Subcutaneous abdominal adipose tissue (tissue), 5 donors: ENCODE data around the gene ARL16.
A peak's percentile ranks its signal among the peaks of the same experiment; 100 is the strongest.

Source experiments
- H3K27ac ChIP-seq: one replicate; pipeline ENCODE4 v1.7.0; 2013; ENCODE audit warnings: low read depth, mild to moderate bottlenecking, inconsistent platforms, low read length, moderate library complexity
- H3K27me3 ChIP-seq, 5 donors: one replicate each; pipeline ENCODE4 v1.7.0; 2013; ENCODE audit warnings: low read length in 5 of 5, inconsistent platforms in 1 of 5; ENCODE audit not compliant: control insufficient read depth in 5 of 5, insufficient read depth in 4 of 5
- H3K36me3 ChIP-seq, 5 donors: one replicate each; pipeline ENCODE4 v1.7.0; 2013; ENCODE audit warnings: low read length in 5 of 5; ENCODE audit not compliant: control insufficient read depth in 5 of 5, insufficient read depth in 5 of 5
- H3K4me1 ChIP-seq, 5 donors: one replicate each; pipeline ENCODE4 v1.7.0; 2013; ENCODE audit warnings: low read length in 5 of 5, mild to moderate bottlenecking in 3 of 5, moderate library complexity in 1 of 5; ENCODE audit not compliant: control insufficient read depth in 5 of 5, insufficient read depth in 5 of 5
- H3K4me3 ChIP-seq, 5 donors: one replicate each; pipeline ENCODE4 v1.7.0; 2013; ENCODE audit warnings: low read length in 5 of 5, low read depth in 1 of 5
- H3K9ac ChIP-seq, 5 donors: one replicate each; pipeline ENCODE4 v1.7.0; 2013; ENCODE audit warnings: low read length in 5 of 5, mild to moderate bottlenecking in 4 of 5, moderate library complexity in 3 of 5
- H3K9me3 ChIP-seq, 5 donors: one replicate each; pipeline ENCODE4 v1.7.0; 2013; ENCODE audit warnings: low read length in 5 of 5; ENCODE audit not compliant: control insufficient read depth in 5 of 5
- donor health status: healthy.
- donor health status: healthy.
- donor health status: healthy.
- donor health status: healthy.
- donor health status: healthy.

ARL16 gene

DNA sequence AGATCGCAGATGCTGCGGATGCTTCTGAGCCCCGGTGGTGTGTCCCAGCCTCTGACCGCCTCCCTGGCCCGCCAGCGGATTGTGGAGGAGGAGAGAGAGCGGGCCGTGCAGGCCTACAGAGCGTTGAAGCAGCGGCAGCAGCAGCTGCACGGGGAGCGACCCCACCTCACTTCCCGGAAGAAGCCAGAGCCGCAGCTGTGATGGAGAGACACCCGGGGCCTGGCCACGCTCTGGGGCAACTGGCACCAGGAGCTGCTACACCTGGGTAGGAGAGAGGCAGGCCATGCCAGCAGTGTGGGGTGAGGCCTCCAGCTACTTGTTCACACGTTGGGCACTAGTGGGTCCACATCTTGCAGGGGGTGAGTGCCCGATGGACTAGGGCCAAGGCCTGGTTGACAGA, 11.1 kb downstream of the ARL16 start:
- Histone ChIP-seq H3K9me3 (no peaks in the 10 kb centered on the region), H3K27me3 (no peaks in the 10 kb centered on the region), H3K9ac (no peak overlapping the region), H3K36me3 (peaks cover 0 to 60% (median 46%) of the 10 kb centered on the region in 5 donors), H3K4me3 (no peak overlapping the region), H3K27ac (no peak overlapping the region), H3K4me1 (peaks cover 0 to 19% (median 12%) of the 10 kb centered on the region in 5 donors)

DNA sequence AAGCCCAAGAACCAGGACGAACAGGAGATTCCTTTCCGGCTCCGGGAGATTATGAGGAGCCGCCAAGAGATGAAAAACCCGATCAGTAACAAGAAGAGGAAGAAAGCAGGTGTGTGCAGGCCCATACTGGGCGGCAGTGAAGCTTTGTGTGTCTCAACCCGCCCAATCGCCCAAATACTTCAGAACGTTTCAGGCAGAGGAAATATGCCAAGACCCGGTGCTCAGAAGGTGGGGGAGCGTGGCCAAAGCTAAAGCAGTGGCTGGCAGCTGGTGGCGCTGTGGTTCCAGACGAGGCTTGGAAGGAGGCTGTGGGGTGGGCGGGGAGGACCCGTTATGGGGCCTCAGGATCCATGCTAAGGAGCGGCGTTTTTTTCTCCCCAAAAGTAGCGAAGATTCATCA, 15.8 kb downstream of the ARL16 start:
- Histone ChIP-seq H3K4me3 (peak overlapping the region in 1 of 5 donors; percentile 1), H3K27ac (no peak overlapping the region), H3K36me3 (peaks cover 0 to 46% (median 33%) of the 10 kb centered on the region in 5 donors), H3K27me3 (no peaks in the 10 kb centered on the region), H3K9me3 (no peaks in the 10 kb centered on the region), H3K9ac (peak overlapping the region in 2 of 5 donors; percentile 11 to 25), H3K4me1 (peaks cover 3 to 39% (median 33%) of the 10 kb centered on the region in 5 donors)

DNA sequence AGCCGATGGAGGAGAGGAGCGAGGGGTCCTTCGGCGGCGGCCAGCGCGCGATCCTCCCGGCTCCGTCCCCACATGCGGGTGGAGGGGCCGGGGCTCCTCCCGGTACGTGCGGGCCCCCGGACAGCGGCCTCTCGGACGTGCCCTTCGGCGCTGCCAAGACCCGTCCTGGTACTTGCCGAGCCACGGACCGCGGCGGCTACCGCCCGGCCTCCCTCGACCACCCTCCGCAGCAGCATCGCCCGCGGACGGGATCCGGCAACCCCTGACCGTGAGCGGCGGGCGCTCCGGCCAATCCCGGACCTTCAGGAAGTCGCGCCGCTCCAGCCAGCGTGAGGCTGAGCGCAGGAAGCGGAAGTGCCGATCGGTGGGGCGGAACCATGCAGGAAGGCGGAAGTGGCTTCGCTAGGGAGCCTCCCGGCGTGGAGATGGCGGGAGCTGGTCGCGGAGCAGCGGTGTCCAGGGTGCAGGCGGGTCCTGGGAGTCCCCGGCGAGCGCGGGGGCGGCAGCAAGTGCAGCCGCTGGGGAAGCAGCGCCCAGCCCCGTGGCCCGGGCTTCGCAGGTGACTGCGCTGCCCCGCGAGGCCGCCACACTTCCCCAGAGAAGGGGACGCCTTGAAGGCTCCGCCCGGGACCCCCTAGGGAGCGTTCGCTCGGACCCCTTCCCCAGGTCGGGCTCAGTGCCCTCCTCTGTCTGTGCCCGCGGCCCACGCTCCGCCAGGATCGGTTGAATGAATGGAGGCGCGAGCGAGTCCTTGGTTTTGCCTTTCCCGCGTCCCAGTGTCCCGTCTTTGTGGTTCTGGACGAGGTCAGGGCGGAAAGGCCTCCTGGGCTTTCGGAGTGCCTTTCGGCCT, 17.0 kb downstream of the ARL16 start, which contains the start of the genes CCDC137 and OXLD1:
TSS of gene CCDC137 (plus strand) at position 396 of the 850 bp plus-strand sequence. CDS start at position 426, 30 bp downstream.
TSS of gene OXLD1 (minus strand) at position 264 of the 850 bp plus-strand sequence. CDS start at position 236, 28 bp downstream.
- Histone ChIP-seq H3K9me3 (no peaks in the 10 kb centered on the region), H3K9ac (peak within 1 kb of the TSS; percentile 63 to 97 (median 91)), H3K4me3 (peak within 1 kb of the TSS; percentile 76 to 90 (median 86)), H3K27me3 (no peaks in the 10 kb centered on the region), H3K27ac (peak within 1 kb of the TSS; percentile 81), H3K36me3 (peaks cover 0 to 34% (median 21%) of the 10 kb centered on the region in 5 donors), H3K4me1 (peaks cover 3 to 39% (median 33%) of the 10 kb centered on the region in 5 donors)

DNA sequence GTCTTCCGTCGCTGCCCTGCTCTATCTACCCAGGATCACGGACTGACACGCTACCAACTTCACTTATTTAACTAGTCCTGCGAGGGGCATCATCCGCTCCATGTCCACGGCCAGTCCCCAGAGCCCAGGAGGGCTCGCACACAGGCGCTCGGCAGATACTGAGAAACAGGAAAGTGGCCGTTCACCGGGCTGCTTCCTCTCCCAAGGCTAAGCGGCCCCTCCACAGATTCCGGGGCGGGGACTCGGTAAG, 17.6 kb downstream of the ARL16 start:
- H3K4me3 ChIP-seq, result peak overlapping the region; percentile 76 to 90 (median 86)
- H3K36me3 ChIP-seq, result peaks cover 0 to 29% (median 15%) of the 10 kb centered on the region in 5 donors
- H3K27me3 ChIP-seq, result no peaks in the 10 kb centered on the region
- H3K4me1 ChIP-seq, result peaks cover 3 to 39% (median 33%) of the 10 kb centered on the region in 5 donors
- peak overlapping the region; percentile 81 for H3K27ac ChIP-seq
- no peaks in the 10 kb centered on the region for H3K9me3 ChIP-seq
- peak overlapping the region; percentile 63 to 97 (median 91) for H3K9ac ChIP-seq

DNA sequence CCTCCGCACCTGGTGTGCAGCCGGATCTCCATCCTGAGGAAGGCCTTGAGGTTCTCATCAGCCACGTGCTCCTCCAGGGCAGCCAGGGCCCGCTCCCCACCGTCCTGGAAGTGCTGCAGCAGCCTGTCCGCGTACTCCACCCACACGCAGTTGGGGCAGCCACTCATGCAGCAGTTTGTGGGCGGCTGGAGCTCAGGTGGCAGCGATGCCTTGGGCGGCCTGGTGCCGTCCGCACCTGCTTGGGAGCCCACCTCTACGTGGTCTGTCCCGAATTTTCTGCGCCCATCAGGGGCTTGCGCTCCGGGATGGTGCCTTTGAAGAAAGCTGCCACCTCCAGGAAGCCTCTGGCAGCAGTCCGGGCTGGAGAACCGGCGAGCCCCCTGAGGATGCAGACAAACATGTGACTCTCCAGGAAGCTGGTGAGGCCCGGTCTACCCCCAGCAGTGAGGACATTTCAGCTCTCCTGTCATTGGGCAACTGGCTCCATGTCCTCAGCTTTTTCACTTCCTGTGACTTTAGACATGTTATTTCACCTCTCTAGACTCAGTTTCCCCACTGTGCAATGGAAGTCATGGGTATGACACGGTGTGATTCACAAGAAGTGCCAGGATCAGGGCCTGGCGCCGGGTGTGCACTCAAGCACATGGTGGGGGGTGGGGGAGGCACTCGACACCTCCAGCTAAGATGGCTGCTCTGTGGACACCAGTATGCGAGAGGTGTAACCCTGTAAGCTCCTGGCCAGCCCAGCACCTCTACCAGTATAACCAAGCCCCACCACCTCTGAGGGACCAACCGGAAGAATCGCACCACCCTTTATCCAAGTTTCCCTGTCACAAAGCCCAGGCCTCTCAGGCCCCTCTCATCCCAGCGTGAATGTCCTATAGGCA, 18.1 kb downstream of the ARL16 start:
- H3K36me3 ChIP-seq, result peaks cover 0 to 23% (median 13%) of the 10 kb centered on the region in 5 donors
- peak overlapping the region; percentile 76 to 90 (median 86) for H3K4me3 ChIP-seq
- H3K27ac ChIP-seq, result peak overlapping the region; percentile 81
- H3K27me3 ChIP-seq, result no peaks in the 10 kb centered on the region
- H3K4me1 ChIP-seq, result peaks cover 3 to 39% (median 33%) of the 10 kb centered on the region in 5 donors
- H3K9me3 ChIP-seq, result no peaks in the 10 kb centered on the region
- peak overlapping the region; percentile 63 to 97 (median 91) for H3K9ac ChIP-seq

DNA sequence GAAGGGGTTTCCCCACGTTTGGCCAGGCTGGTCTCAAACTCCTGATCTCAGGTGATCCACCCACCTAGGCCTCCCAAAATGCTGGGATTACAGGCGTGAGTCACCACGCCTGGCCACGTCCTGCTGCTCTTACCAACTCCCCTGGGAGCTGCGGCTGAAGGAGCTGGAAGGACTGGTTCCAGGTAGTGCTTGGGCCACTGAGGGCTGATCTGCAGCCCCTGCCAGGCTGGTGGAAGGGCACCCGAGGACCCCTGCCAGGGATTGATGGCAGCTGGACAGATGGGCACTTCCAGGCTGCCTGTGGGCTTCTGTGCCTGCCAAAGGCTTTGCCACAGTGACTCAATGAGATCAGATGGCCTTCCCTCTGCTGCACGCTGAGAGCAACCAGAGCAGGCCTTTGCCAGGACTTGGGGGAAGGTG, 19.5 kb downstream of the ARL16 start:
- peaks cover 0 to 10% (median 4%) of the 10 kb centered on the region in 5 donors for H3K36me3 ChIP-seq
- H3K4me1 ChIP-seq, result peaks cover 3 to 44% (median 42%) of the 10 kb centered on the region in 5 donors
- peak overlapping the region; percentile 46 for H3K27ac ChIP-seq
- H3K9ac ChIP-seq, result peak overlapping the region in 1 of 5 donors; percentile 30
- H3K9me3 ChIP-seq, result no peaks in the 10 kb centered on the region
- no peaks in the 10 kb centered on the region for H3K27me3 ChIP-seq
- no peak overlapping the region for H3K4me3 ChIP-seq

DNA sequence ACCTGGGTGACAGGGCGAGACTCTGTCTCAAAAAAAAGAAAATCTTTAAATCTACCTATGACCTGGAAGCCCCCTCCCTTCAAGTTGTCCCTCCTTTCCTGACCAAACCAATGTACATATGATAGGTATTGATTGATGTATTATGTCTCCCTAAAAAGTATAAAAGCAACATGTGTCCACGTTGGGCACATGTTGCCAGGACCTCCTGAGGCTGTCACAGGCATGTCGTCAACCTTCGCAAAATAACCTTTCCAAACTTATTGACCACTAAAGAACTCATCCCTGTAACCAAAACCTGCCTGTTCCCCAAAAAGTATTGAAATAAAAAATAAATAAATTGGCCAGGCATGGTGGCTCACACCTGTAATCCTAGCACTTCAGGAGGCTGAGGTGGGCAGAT, 21.6 kb downstream of the ARL16 start:
- no peak overlapping the region for H3K9ac ChIP-seq

DNA sequence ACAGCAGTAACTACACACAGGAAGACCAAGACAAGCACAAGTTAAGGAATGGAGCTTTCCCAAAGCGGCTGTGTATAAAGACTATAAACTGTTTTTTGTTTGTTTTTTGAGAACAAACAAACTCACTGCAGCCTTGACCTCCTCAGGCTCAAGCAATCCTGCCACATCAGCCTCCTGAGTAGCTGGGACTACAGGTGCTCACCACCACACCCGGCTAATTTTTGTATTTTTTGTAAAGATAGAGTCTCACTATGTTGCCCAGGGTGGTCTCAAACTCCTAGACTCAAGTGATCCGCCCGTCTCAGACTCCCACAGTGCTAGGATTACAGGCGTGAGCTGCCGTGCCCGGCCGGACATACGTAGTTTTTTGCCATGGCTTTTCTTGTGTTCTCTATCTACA, 23.2 kb downstream of the ARL16 start:
- H3K4me3 ChIP-seq, result no peak overlapping the region
- H3K4me1 ChIP-seq, result peaks cover 0 to 42% (median 36%) of the 10 kb centered on the region in 5 donors
- no peak overlapping the region for H3K9ac ChIP-seq
- H3K36me3 ChIP-seq, result peaks cover 0 to 7% (median 3%) of the 10 kb centered on the region in 5 donors
- H3K27ac ChIP-seq, result no peak overlapping the region
- no peaks in the 10 kb centered on the region for H3K9me3 ChIP-seq
- H3K27me3 ChIP-seq, result no peaks in the 10 kb centered on the region

More for the DNA sequence above, 21.6 kb downstream of the ARL16 start:
- Histone ChIP-seq H3K9me3 (no peaks in the 10 kb centered on the region), H3K4me1 (peaks cover 3 to 42% (median 33%) of the 10 kb centered on the region in 5 donors), H3K4me3 (no peak overlapping the region), H3K36me3 (peaks cover 0 to 7% (median 3%) of the 10 kb centered on the region in 5 donors), H3K27me3 (no peaks in the 10 kb centered on the region), H3K27ac (no peak overlapping the region)

DNA sequence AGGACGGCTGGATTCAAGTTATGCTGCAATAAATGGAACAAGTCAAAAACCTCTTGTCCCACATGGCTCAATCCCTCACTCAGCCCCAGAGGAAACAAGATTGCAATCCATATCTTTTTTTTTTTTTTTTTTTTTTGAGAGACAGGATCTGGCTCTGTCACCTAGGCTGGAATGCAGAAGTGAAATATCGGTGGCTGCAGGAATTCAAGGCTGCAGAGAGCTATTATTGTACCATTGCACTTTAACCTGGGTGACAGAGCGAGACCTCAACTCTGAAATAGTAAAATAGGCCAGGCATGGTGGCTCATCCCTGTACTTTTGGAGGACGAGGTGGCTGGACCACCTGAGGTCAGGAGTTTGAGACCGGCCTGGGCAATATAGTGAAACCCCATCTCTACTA, 24.6 kb downstream of the ARL16 start:
- no peaks in the 10 kb centered on the region for H3K27me3 ChIP-seq
- H3K4me1 ChIP-seq, result peaks cover 0 to 39% (median 28%) of the 10 kb centered on the region in 5 donors
- no peaks in the 10 kb centered on the region for H3K9me3 ChIP-seq
- H3K4me3 ChIP-seq, result no peak overlapping the region
- H3K27ac ChIP-seq, result no peak overlapping the region
- H3K9ac ChIP-seq, result no peak overlapping the region
- no peaks in the 10 kb centered on the region for H3K36me3 ChIP-seq
